K562 (cell line): ENCODE results near the gene OPA3. TPM values are rescaled to one million over a fixed set of nuclear protein-coding genes. Genes with fewer than 3 reads are reported as not detected.

Source experiments
- CBFA2T2 ChIP-seq: fragments of 450-650 bp; conservative IDR thresholded peaks from 2 replicates; pipeline ENCODE4 v1.6.1; 2017; ENCODE audit warnings: mild to moderate bottlenecking
- CXXC5 ChIP-seq: fragments of 250-450 bp; sonication (Bioruptor Pico); IDR thresholded peaks from 2 replicates; pipeline ENCODE4 v1.8.0; 2022; ENCODE audit warnings: inconsistent platforms, mild to moderate bottlenecking, moderate library complexity
- DNMT1 ChIP-seq: fragments of 450-650 bp; IDR thresholded peaks from 2 replicates; pipeline ENCODE4 v1.6.1; 2016; ENCODE audit warnings: antibody characterized with exemption, mild to moderate bottlenecking
- EP300 ChIP-seq: IDR thresholded peaks from 2 replicates; pipeline ENCODE4 v1.6.1; 2012; ENCODE audit warnings: low read length, improper control_type of control experiment
- JUND ChIP-seq, 2 experiments: IDR thresholded peaks; 2 replicates in 1 of 2; 3 replicates in 1 of 2; pipeline ENCODE4 v1.6.1; 2011; ENCODE audit warnings: borderline replicate concordance in 2 of 2, low read depth in 2 of 2, low read length in 2 of 2, improper control_type of control experiment in 1 of 2, missing biosample characterization in 1 of 2, missing genetic modification characterization in 1 of 2, missing genetic modification reagents in 1 of 2
- SIN3B ChIP-seq: fragments of 450-650 bp; IDR thresholded peaks from 2 replicates; pipeline ENCODE4 v1.6.1; 2017; ENCODE audit warnings: low read depth, mild to moderate bottlenecking, moderate library complexity
- TBL1XR1 ChIP-seq, 2 experiments: IDR thresholded peaks; 2 replicates each; pipeline ENCODE4 v1.6.1; 2012; ENCODE audit warnings: improper control_type of control experiment in 2 of 2, low read length in 2 of 2, mild to moderate bottlenecking in 1 of 2
- TCF7L2 ChIP-seq: fragments of 150-350 bp; IDR thresholded peaks from 2 replicates; pipeline ENCODE4 v1.6.1; 2016; ENCODE audit warnings: low read depth, mild to moderate bottlenecking, low read length, moderate library complexity
- ZNF263 ChIP-seq: sonication (generic); formaldehyde crosslinking; IDR thresholded peaks from 2 replicates; pipeline ENCODE4 v1.8.0; 2022; ENCODE audit warnings: mild to moderate bottlenecking, missing genetic modification reagents, borderline replicate concordance
- ZNF280B ChIP-seq: fragments of 250-450 bp; sonication (Bioruptor Pico); IDR thresholded peaks from 2 replicates; pipeline ENCODE4 v1.5.1; 2021; ENCODE audit warnings: mild to moderate bottlenecking
- polyA plus RNA-seq, 8 experiments: library from polyadenylated mRNA; depleted of rRNA in 4 of 8; stranded (reverse) in 5 of 8; unstranded in 3 of 8; fragments of >200 nt; fragmentation: Nextera tagmentation in 2 of 8; fragmentation: Illumina TruSeq in 1 of 8; extraction: Ambion mirVana in 2 of 8; extraction: Trizol in 1 of 8; gene quantifications; 2 replicates each; pipeline versions ENCODE4 v1.2.1 to v1.2.3, GENCODE V29; 2011 to 2014; ENCODE audit warnings: inconsistent platforms in 1 of 8, missing spikeins in 1 of 8
- total RNA-seq, 7 experiments: library from RNA; depleted of rRNA in 6 of 7; stranded (reverse); fragments of >200 nt in 6 of 7; fragmentation: Illumina TruSeq in 2 of 7; extraction: Trizol in 2 of 7; gene quantifications; 2 replicates each; pipeline versions ENCODE4 v1.2.1 to v1.2.3, GENCODE V29; 2011 to 2021; ENCODE audit warnings: low replicate concordance in 1 of 7
- TF ChIP-seq, protein P1 (sequence below): fragments of 450-650 bp; formaldehyde crosslinking; IDR thresholded peaks from 2 replicates; pipeline ENCODE4 v1.4.0; 2020; ENCODE audit warnings: mild to moderate bottlenecking, moderate library complexity
- TF ChIP-seq, protein P2 (sequence below), 2 experiments: fragments of 450-650 bp; IDR thresholded peaks; 2 replicates each; pipeline ENCODE4 v1.6.1; 2018; ENCODE audit warnings: mild to moderate bottlenecking in 2 of 2, low read depth in 1 of 2; ENCODE audit not compliant: partially characterized antibody in 2 of 2
- TF ChIP-seq, protein P3 (sequence below): fragments of 200-800 bp; sonication (Bioruptor generic); IDR thresholded peaks from 2 replicates; pipeline ENCODE4 v1.6.1; 2017; ENCODE audit warnings: missing genetic modification characterization, missing compliant biosample characterization

The OPA3 gene
- total and polyA plus RNA-seq, 9 of the 15 experiments (the other 6 are each of a cell fraction or from before 2014, with no cell fraction given) = 1.4 to 18.8 (median 9.0) TPM

DNA sequence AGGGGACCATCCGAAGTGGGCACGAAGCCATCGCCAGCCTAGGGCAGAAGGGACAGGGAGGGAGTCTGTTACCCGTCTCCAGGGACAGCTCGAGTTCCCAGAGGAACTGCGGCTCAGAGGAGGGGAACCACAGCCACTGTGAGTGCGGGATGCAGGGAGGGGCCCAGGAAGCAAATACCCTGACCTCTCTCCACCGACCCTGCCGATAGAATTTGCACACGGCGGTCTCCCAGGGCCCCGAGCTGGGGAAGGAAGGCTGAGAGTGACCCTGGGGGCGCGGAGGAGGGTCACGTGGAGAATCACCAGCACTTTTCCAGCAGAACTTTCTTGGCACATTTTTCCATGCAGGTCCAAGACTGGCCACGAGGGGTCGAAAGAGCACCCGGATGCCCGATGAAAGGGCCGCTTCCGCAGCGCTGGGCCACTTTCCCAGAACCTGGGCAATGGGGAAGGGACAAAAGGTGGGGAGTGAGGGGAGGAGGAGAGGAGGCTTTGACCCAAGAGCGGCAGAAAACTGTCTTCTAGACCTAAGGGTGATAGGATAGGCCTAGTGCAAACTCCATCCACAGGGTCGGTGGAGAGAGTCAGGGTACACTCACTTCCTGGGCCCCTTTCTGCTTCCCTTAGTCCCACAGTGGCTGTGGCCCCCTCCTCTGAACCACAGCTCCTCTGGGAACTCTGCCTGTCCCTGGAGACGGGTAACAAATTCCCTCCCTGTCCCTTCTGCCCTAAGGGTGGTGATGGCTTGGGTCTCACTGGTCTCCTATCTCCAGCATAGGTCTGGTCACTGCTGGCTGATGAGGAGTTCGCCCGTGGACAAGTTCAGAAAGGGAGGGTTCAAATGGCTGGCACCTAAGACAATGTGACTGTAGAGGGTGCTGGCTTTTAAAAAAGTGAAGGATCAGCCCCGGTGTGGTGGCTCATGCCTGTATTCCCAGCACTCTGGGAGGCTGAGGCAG lies 22.7 kb upstream of the OPA3 start (continued):
- TF ChIP-seq, protein P1, sequence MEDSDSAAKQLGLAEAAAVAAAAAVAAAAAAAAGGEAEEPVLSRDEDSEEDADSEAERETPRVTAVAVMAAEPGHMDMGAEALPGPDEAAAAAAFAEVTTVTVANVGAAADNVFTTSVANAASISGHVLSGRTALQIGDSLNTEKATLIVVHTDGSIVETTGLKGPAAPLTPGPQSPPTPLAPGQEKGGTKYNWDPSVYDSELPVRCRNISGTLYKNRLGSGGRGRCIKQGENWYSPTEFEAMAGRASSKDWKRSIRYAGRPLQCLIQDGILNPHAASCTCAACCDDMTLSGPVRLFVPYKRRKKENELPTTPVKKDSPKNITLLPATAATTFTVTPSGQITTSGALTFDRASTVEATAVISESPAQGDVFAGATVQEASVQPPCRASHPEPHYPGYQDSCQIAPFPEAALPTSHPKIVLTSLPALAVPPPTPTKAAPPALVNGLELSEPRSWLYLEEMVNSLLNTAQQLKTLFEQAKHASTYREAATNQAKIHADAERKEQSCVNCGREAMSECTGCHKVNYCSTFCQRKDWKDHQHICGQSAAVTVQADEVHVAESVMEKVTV (CRISPR knock-in tag) = peak; percentile 47; the same call in 1 of the 2 replicates
- TF ChIP-seq DNMT1 (no peak), JUND (IDR thresholded peaks at IDR 0.05; ENCODE audit: borderline replicate concordance, low read depth, low read length) (peak; percentile 43; the same call in 1 of the 2 replicates), JUND (tag; IDR thresholded peaks at IDR 0.05; ENCODE audit: borderline replicate concordance, low read depth, low read length) (0 out of 3 replicates have a peak, but pooled peaks have one; percentile 41), CXXC5 (peak; percentile 46), ZNF280B (no peak), CBFA2T2 (peak; percentile 22; the same call in 1 of the 2 replicates), EP300 (0 out of 2 replicates have a peak, but pooled peaks have one; percentile 10), TBL1XR1 (IDR thresholded peaks at IDR 0.05; ENCODE audit: low read length in 2 of 2) (no peak), TCF7L2 (peak; percentile 52; the same call in 1 of the 2 replicates), SIN3B (no peak), ZNF263 (CRISPR knock-in tag) (peak; percentile 47; the same call in 1 of the 2 replicates)
- TF ChIP-seq, protein P2, sequence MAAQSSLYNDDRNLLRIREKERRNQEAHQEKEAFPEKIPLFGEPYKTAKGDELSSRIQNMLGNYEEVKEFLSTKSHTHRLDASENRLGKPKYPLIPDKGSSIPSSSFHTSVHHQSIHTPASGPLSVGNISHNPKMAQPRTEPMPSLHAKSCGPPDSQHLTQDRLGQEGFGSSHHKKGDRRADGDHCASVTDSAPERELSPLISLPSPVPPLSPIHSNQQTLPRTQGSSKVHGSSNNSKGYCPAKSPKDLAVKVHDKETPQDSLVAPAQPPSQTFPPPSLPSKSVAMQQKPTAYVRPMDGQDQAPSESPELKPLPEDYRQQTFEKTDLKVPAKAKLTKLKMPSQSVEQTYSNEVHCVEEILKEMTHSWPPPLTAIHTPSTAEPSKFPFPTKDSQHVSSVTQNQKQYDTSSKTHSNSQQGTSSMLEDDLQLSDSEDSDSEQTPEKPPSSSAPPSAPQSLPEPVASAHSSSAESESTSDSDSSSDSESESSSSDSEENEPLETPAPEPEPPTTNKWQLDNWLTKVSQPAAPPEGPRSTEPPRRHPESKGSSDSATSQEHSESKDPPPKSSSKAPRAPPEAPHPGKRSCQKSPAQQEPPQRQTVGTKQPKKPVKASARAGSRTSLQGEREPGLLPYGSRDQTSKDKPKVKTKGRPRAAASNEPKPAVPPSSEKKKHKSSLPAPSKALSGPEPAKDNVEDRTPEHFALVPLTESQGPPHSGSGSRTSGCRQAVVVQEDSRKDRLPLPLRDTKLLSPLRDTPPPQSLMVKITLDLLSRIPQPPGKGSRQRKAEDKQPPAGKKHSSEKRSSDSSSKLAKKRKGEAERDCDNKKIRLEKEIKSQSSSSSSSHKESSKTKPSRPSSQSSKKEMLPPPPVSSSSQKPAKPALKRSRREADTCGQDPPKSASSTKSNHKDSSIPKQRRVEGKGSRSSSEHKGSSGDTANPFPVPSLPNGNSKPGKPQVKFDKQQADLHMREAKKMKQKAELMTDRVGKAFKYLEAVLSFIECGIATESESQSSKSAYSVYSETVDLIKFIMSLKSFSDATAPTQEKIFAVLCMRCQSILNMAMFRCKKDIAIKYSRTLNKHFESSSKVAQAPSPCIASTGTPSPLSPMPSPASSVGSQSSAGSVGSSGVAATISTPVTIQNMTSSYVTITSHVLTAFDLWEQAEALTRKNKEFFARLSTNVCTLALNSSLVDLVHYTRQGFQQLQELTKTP (IDR thresholded peaks at IDR 0.05; ENCODE audit: low read depth in 1 of 2, partially characterized antibody in 2 of 2) = no peak
- TF ChIP-seq, protein P3, sequence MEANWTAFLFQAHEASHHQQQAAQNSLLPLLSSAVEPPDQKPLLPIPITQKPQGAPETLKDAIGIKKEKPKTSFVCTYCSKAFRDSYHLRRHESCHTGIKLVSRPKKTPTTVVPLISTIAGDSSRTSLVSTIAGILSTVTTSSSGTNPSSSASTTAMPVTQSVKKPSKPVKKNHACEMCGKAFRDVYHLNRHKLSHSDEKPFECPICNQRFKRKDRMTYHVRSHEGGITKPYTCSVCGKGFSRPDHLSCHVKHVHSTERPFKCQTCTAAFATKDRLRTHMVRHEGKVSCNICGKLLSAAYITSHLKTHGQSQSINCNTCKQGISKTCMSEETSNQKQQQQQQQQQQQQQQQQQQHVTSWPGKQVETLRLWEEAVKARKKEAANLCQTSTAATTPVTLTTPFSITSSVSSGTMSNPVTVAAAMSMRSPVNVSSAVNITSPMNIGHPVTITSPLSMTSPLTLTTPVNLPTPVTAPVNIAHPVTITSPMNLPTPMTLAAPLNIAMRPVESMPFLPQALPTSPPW (CRISPR knock-in tag) = peak; percentile 32; the same call in 1 of the 2 replicates
